ENCODE results near the gene SNRPD2. TPM values are rescaled to one million over a fixed set of nuclear protein-coding genes. Genes with fewer than 3 reads are reported as not detected.
"Not testable (repeated sequence)": the region's sequence is repeated elsewhere in the genome, so short reads cannot be mapped to it uniquely, and the experiment has no call there.

Gene SNRPD2
- 100 to 1,000 TPM; 520 to 523 TPM for total RNA-seq

GRCh38 chr19:45691516-45692186 lies at the start of gene SNRPD2:
Gene SNRPD2 (minus strand): TSS chr19:45691953. CDS start chr19:45691888, 65 bp downstream.
- peaks cover 14% of the 10 kb centered on the region for H3K4me1 Mint-ChIP-seq
- H3K36me3 Mint-ChIP-seq = peaks cover 14% of the 10 kb centered on the region

GRCh38 chr19:45739498-45740439 lies 48.0 kb upstream of the SNRPD2 start:
- Mint-ChIP-seq H3K4me1 (no peaks in the 10 kb centered on the region), H3K27ac (no peak overlapping the region), H3K36me3 (no peaks in the 10 kb centered on the region), H3K27me3 (peaks cover 15% of the 10 kb centered on the region), H3K4me3 (no peak overlapping the region), H3K9me3 (no peaks in the 10 kb centered on the region)
- DNase-seq (no peak), ATAC-seq (ENCODE audit: low read depth) (no peak)
- POLR2A ChIA-PET = no interaction called here

More at GRCh38 chr19:45691516-45692186, at the start of gene SNRPD2:
- DNase-seq = peak; percentile 93
- peak; percentile 45 for ATAC-seq (ENCODE audit: low read depth)
- H3K27ac Mint-ChIP-seq = peak within 1 kb of the TSS; percentile 86
- H3K27me3 Mint-ChIP-seq = no peaks in the 10 kb centered on the region
- peak within 1 kb of the TSS; percentile 90 for H3K4me3 Mint-ChIP-seq
- POLR2A ChIA-PET = interaction anchor here (0.6 to 4.1 kb wide), 19 partner anchors 9 to 252 kb away, joined by 3 to 25 read pairs (median 3); partner anchors contain the start of genes FBXO46, GIPR and SIX5
- H3K9me3 Mint-ChIP-seq = no peaks in the 10 kb centered on the region

- Mint-ChIP-seq H3K4me1 (peaks cover 14% of the 10 kb centered on the region), H3K27ac (no peak within 1 kb of the TSS), H3K4me3 (no peak within 1 kb of the TSS), H3K9me3 (no peaks in the 10 kb centered on the region), H3K27me3 (peaks cover 9% of the 10 kb centered on the region), H3K36me3 (peaks cover 4% of the 10 kb centered on the region)
- POLR2A ChIA-PET = no interaction called here
- ATAC-seq (ENCODE audit: low read depth) = no peak
- no peak for DNase-seq
These were observed 41.5 kb upstream of the SNRPD2 start, which contains the start of gene MEIOSIN for GRCh38 chr19:45733160-45733810. Gene MEIOSIN (plus strand): TSS chr19:45733439. CDS start chr19:45735377, 1,938 bp downstream.

- H3K27ac Mint-ChIP-seq = peak within 1 kb of the TSS; percentile 95
- H3K27me3 Mint-ChIP-seq = peaks cover 9% of the 10 kb centered on the region
- H3K36me3 Mint-ChIP-seq = peaks cover 10% of the 10 kb centered on the region
- H3K4me1 Mint-ChIP-seq = peaks cover 21% of the 10 kb centered on the region
- peak within 1 kb of the TSS; percentile 100 for H3K4me3 Mint-ChIP-seq
- DNase-seq (peak; percentile 86), ATAC-seq (ENCODE audit: low read depth) (peak; percentile 98)
- no peaks in the 10 kb centered on the region for H3K9me3 Mint-ChIP-seq
- POLR2A ChIA-PET = interaction anchor here (0.5 to 2.9 kb wide), 10 partner anchors 13 to 1055 kb away, joined by 3 to 47 read pairs (median 4); partner anchors contain the start of genes IRF2BP1, MYPOP, QPCTL and SIX5
These were observed 38.9 kb upstream of the SNRPD2 start, which contains the start of gene FBXO46 for GRCh38 chr19:45730368-45731288. Gene FBXO46 (minus strand): TSS chr19:45730896. CDS start chr19:45713495, 17,401 bp downstream.

- peak overlapping the region; percentile 95 for H3K27ac Mint-ChIP-seq
- DNase-seq = no peak
- peaks cover 10% of the 10 kb centered on the region for H3K36me3 Mint-ChIP-seq
- H3K9me3 Mint-ChIP-seq = no peaks in the 10 kb centered on the region
- no peak for ATAC-seq (ENCODE audit: low read depth)
- peak overlapping the region; percentile 100 for H3K4me3 Mint-ChIP-seq
- H3K27me3 Mint-ChIP-seq = peaks cover 3% of the 10 kb centered on the region
- H3K4me1 Mint-ChIP-seq = peaks cover 21% of the 10 kb centered on the region
- POLR2A ChIA-PET = interaction anchor here (0.5 to 2.9 kb wide), 4 partner anchors 12 to 41 kb away, joined by 3 to 47 read pairs (median 12); partner anchors contain the start of genes QPCTL, SIX5 and SNRPD2
These were observed 38.1 kb upstream of the SNRPD2 start for GRCh38 chr19:45729800-45730290.

GRCh38 chr19:45728683-45729082 lies 36.9 kb upstream of the SNRPD2 start:
- H3K36me3 Mint-ChIP-seq; ATAC-seq (ENCODE audit: low read depth); H3K27me3 Mint-ChIP-seq; POLR2A ChIA-PET; H3K27ac Mint-ChIP-seq; DNase-seq; H3K9me3 Mint-ChIP-seq: not testable (repeated sequence)
- Mint-ChIP-seq H3K4me1 (peaks cover 24% of the 10 kb centered on the region), H3K4me3 (peak overlapping the region; percentile 0)

- H3K4me3 Mint-ChIP-seq; H3K27me3 Mint-ChIP-seq; H3K27ac Mint-ChIP-seq; ATAC-seq (ENCODE audit: low read depth); H3K9me3 Mint-ChIP-seq; DNase-seq: not testable (repeated sequence)
- POLR2A ChIA-PET = interaction anchor here (1.3 to 5.9 kb wide), 2 partner anchors 10 to 28 kb away, joined by 3 to 47 read pairs; partner anchors contain the start of genes FBXO46, QPCTL and SNRPD2
- Mint-ChIP-seq H3K4me1 (peaks cover 25% of the 10 kb centered on the region), H3K36me3 (peaks cover 27% of the 10 kb centered on the region)
These were observed 28.3 kb upstream of the SNRPD2 start for GRCh38 chr19:45720065-45720464.

GRCh38 chr19:45717983-45718650 lies 26.4 kb upstream of the SNRPD2 start:
- Mint-ChIP-seq H3K36me3 (peaks cover 28% of the 10 kb centered on the region), H3K27me3 (no peaks in the 10 kb centered on the region), H3K9me3 (no peaks in the 10 kb centered on the region), H3K4me1 (peaks cover 24% of the 10 kb centered on the region), H3K27ac (peak overlapping the region; percentile 89), H3K4me3 (peak overlapping the region; percentile 95)
- POLR2A ChIA-PET = interaction anchor here (0.7 to 5.9 kb wide), 8 partner anchors 8 to 883 kb away, joined by 3 to 47 read pairs (median 4); partner anchors contain the start of genes CALM3, EML2, FBXO46 and MYPOP
- ATAC-seq (ENCODE audit: low read depth) (no peak), DNase-seq (no peak)

GRCh38 chr19:45717131-45717982 lies 25.6 kb upstream of the SNRPD2 start:
- peaks cover 28% of the 10 kb centered on the region for H3K36me3 Mint-ChIP-seq
- H3K27ac Mint-ChIP-seq = peak overlapping the region; percentile 89
- DNase-seq (peak; percentile 96), ATAC-seq (ENCODE audit: low read depth) (peak; percentile 99)
- peak overlapping the region; percentile 95 for H3K4me3 Mint-ChIP-seq
- peaks cover 23% of the 10 kb centered on the region for H3K4me1 Mint-ChIP-seq
- no peaks in the 10 kb centered on the region for H3K27me3 Mint-ChIP-seq
- H3K9me3 Mint-ChIP-seq = no peaks in the 10 kb centered on the region
- POLR2A ChIA-PET = interaction anchor here (0.5 to 5.9 kb wide), 19 partner anchors 8 to 996 kb away, joined by 3 to 47 read pairs (median 3); partner anchors contain the start of genes BLOC1S3, CALM3, DMPK and EML2

GRCh38 chr19:45716359-45717130 lies 24.8 kb upstream of the SNRPD2 start:
- no peaks in the 10 kb centered on the region for H3K9me3 Mint-ChIP-seq
- peaks cover 21% of the 10 kb centered on the region for H3K4me1 Mint-ChIP-seq
- no peak for ATAC-seq (ENCODE audit: low read depth)

More at GRCh38 chr19:45716359-45717130, 24.8 kb upstream of the SNRPD2 start:
- Mint-ChIP-seq H3K36me3 (peaks cover 23% of the 10 kb centered on the region), H3K4me3 (peak overlapping the region; percentile 95), H3K27ac (peak overlapping the region; percentile 89), H3K27me3 (no peaks in the 10 kb centered on the region)
- DNase-seq = no peak
- POLR2A ChIA-PET = interaction anchor here (0.6 to 5.9 kb wide), 15 partner anchors 9 to 997 kb away, joined by 3 to 47 read pairs (median 4); partner anchors contain the start of genes BLOC1S3, EML2, FBXO46 and MYPOP

Data from activated naive CD8-positive, alpha-beta T cell treated with anti-CD3 and anti-CD28 coated beads, Interleukin-2, amount 10 ng/mL, durations not matched to agents 7 days and 5 days (primary cell).